Osteocyte (in vitro differentiated cells): ENCODE data around the gene CXCR1. TPM values are rescaled to one million over a fixed set of nuclear protein-coding genes. Genes with fewer than 3 reads are reported as not detected.

Experiments used
- DNase-seq: peaks from one replicate; pipeline ENCODE4 v3.0.0; 2021; ENCODE audit warnings: mixed read lengths; ENCODE audit not compliant: unreplicated experiment; ENCODE audit errors: extremely low spot score
- H3K27ac Mint-ChIP-seq: one replicate; pipeline ENCODE4 v1.8.0; 2021; ENCODE audit warnings: mild to moderate bottlenecking, mixed read lengths; ENCODE audit not compliant: unreplicated experiment
- H3K27me3 Mint-ChIP-seq: one replicate; pipeline ENCODE4 v1.8.0; 2021; ENCODE audit warnings: mixed read lengths; ENCODE audit not compliant: unreplicated experiment
- H3K36me3 Mint-ChIP-seq: one replicate; pipeline ENCODE4 v1.8.0; 2021; ENCODE audit warnings: mixed read lengths; ENCODE audit not compliant: unreplicated experiment
- H3K4me1 Mint-ChIP-seq: one replicate; pipeline ENCODE4 v1.8.0; 2021; ENCODE audit warnings: mixed read lengths; ENCODE audit not compliant: unreplicated experiment
- H3K4me3 Mint-ChIP-seq: one replicate; pipeline ENCODE4 v1.8.0; 2021; ENCODE audit warnings: mild to moderate bottlenecking, moderate library complexity, mixed read lengths; ENCODE audit not compliant: unreplicated experiment
- H3K9me3 Mint-ChIP-seq: one replicate; pipeline ENCODE4 v1.8.0; 2021; ENCODE audit warnings: mixed read lengths; ENCODE audit not compliant: unreplicated experiment
- total RNA-seq: library from RNA; stranded (reverse); gene quantifications from 2 replicates; pipeline ENCODE4 v1.2.1, GENCODE V29; 2021
- TF ChIP-seq, protein P1 (sequence below): fragments of 200-600 bp; sonication (generic); IDR thresholded peaks from 2 replicates; pipeline ENCODE4 v1.5.0; 2021; ENCODE audit warnings: antibody characterized with exemption, mild to moderate bottlenecking, moderate library complexity

Gene CXCR1
- total RNA-seq, 1 donor from 2014 or later = not detected

- no peak for DNase-seq
- no peaks in the 10 kb centered on the region for H3K9me3 Mint-ChIP-seq
- H3K4me3 Mint-ChIP-seq = no peak overlapping the region
- TF ChIP-seq, protein P1, sequence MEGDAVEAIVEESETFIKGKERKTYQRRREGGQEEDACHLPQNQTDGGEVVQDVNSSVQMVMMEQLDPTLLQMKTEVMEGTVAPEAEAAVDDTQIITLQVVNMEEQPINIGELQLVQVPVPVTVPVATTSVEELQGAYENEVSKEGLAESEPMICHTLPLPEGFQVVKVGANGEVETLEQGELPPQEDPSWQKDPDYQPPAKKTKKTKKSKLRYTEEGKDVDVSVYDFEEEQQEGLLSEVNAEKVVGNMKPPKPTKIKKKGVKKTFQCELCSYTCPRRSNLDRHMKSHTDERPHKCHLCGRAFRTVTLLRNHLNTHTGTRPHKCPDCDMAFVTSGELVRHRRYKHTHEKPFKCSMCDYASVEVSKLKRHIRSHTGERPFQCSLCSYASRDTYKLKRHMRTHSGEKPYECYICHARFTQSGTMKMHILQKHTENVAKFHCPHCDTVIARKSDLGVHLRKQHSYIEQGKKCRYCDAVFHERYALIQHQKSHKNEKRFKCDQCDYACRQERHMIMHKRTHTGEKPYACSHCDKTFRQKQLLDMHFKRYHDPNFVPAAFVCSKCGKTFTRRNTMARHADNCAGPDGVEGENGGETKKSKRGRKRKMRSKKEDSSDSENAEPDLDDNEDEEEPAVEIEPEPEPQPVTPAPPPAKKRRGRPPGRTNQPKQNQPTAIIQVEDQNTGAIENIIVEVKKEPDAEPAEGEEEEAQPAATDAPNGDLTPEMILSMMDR = no peak
- H3K27ac Mint-ChIP-seq = no peak overlapping the region
- H3K4me1 Mint-ChIP-seq = no peaks in the 10 kb centered on the region
- H3K36me3 Mint-ChIP-seq = peaks cover 2% of the 10 kb centered on the region
- peaks cover 70% of the 10 kb centered on the region for H3K27me3 Mint-ChIP-seq
Observed at GRCh38 chr2:218168016-218168415, 1.3 kb upstream of the CXCR1 start.

DNA sequence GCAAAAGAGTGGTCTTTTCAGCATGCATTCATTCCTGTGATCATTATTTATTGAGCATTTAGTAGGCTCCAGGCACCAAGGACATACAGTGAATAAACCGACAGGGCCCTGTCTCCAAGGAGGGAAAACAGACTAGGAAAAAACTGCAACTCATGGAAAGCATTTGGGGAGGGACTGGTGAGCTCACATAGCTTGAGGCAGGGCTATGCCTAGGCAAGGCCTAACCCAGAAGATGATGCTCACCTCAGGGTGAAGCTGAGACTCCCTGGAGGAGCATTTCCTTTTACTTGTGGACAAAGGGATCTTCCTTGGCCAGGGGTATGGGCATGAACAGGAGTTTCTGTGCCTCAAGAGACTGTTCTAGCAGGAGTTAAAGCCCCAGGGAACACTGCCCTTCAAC is 3.9 kb downstream of the CXCR1 start:
- no peaks in the 10 kb centered on the region for H3K9me3 Mint-ChIP-seq
- no peak for DNase-seq
- no peak overlapping the region for H3K27ac Mint-ChIP-seq
- no peaks in the 10 kb centered on the region for H3K4me1 Mint-ChIP-seq
- H3K36me3 Mint-ChIP-seq = peaks cover 2% of the 10 kb centered on the region
- no peak overlapping the region for H3K4me3 Mint-ChIP-seq
- TF ChIP-seq, protein P1 = no peak
- H3K27me3 Mint-ChIP-seq = peaks cover 71% of the 10 kb centered on the region

DNA sequence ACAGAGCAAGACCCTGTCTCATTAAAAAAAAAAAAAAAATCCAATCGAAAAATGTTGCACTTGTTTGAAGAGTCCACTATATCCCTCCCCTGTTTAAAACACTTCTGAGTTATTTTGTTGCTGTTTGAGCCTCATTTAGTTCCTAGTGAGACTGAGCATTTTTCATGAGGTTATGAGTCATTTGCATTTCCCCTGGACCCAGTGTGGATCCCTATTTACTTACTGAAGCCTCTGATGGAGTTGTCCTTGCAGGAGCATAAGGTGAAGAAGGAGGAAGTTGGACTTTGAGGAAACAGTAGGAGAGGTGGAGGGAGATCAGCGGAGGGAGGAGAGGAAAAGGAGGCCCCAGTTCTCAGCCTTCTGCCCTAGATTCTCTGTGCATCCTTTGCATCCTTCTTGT is 5.1 kb downstream of the CXCR1 start:
- Mint-ChIP-seq H3K4me3 (no peak overlapping the region), H3K4me1 (no peaks in the 10 kb centered on the region), H3K36me3 (no peaks in the 10 kb centered on the region), H3K27ac (no peak overlapping the region), H3K9me3 (no peaks in the 10 kb centered on the region), H3K27me3 (peaks cover 68% of the 10 kb centered on the region)
- TF ChIP-seq, protein P1 = no peak
- no peak for DNase-seq

DNA sequence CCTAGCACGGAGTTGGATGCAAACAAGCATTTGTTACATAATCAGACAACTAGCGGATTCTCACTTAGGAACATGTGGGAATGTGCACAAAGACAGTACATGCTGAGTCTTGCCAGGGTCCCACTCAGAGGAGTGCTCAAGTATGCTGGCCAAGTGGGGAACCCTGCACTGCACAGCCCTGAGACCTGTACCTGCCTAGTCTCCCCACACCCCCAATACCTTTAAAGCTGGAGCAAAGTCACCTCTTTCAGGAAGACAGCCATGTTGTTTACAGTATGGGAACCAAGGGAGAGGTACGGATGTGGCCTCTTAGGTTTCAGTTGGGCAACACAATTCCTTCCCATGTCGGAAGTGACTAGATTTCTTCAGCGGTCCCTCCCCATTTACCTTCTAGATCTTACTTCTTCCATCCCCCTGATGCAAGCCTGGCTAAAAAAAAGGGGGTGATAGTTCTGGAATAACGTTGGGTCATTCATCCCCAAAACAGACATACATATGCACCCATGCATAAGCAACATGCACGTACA is 10.7 kb downstream of the CXCR1 start:
- no peaks in the 10 kb centered on the region for H3K9me3 Mint-ChIP-seq
- no peak for DNase-seq
- H3K27ac Mint-ChIP-seq = no peak overlapping the region
- TF ChIP-seq, protein P1 = no peak
- no peaks in the 10 kb centered on the region for H3K4me1 Mint-ChIP-seq
- H3K4me3 Mint-ChIP-seq = no peak overlapping the region
- no peaks in the 10 kb centered on the region for H3K36me3 Mint-ChIP-seq
- H3K27me3 Mint-ChIP-seq = peaks cover 70% of the 10 kb centered on the region

- TF ChIP-seq, protein P1 = no peak
- Mint-ChIP-seq H3K27ac (no peak overlapping the region), H3K4me3 (no peak overlapping the region), H3K36me3 (no peaks in the 10 kb centered on the region), H3K27me3 (peaks cover 75% of the 10 kb centered on the region), H3K4me1 (no peaks in the 10 kb centered on the region), H3K9me3 (no peaks in the 10 kb centered on the region)
- no peak for DNase-seq
Observed at GRCh38 chr2:218152777-218153176, 14.0 kb downstream of the CXCR1 start.
